ENCODE results near the gene MSANTD2.
A peak's percentile ranks its signal among the peaks of the same experiment; 100 is the strongest.

The MSANTD2 gene

DNA sequence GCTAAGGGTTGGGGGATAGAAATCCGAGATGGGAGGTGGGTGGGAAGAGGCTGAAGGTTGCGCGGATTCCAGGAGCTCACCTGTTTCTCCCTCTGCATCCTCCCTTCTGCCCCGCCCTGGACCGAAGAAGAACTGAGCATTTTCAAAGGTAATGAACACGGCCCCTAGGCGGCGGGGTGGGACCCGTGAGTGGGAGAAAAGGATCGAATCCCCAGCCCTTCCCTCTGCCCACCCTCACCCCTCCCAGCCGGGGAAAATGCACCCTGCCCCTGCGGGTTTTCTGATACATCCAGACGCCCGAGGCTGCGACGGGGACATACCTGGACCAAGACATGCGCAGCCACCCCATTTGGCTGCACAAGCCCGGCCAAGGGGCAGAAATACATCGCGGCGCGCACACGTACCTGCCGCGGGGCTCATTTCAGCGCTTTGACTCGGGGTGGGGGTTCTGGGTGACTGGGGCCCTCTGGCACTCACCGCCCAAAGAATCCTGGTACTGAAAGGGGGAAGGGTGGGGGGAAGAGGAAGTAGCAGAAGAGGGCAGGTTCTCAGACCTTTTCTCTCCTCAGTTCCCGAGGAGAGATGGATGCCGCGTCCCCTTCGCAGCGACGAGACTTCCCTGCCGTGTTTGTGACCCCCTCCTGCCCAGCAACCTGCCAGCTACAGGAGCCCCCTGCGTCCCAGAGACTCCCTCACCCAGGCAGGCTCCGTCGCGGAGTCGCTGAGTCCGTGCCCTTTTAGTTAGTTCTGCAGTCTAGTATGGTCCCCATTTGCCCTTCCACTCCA lies 54.2 kb downstream of the MSANTD2 start:
- DNase-seq (ENCODE audit: low read depth), result no peak
- TF ChIP-seq CTCF (IDR thresholded peaks at IDR 0.05; ENCODE audit: low read length, missing control alignments), result no peak
- peak overlapping the region; percentile 51 for H3K4me3 ChIP-seq (replicated peaks; ENCODE audit: low read depth, low read length)

DNA sequence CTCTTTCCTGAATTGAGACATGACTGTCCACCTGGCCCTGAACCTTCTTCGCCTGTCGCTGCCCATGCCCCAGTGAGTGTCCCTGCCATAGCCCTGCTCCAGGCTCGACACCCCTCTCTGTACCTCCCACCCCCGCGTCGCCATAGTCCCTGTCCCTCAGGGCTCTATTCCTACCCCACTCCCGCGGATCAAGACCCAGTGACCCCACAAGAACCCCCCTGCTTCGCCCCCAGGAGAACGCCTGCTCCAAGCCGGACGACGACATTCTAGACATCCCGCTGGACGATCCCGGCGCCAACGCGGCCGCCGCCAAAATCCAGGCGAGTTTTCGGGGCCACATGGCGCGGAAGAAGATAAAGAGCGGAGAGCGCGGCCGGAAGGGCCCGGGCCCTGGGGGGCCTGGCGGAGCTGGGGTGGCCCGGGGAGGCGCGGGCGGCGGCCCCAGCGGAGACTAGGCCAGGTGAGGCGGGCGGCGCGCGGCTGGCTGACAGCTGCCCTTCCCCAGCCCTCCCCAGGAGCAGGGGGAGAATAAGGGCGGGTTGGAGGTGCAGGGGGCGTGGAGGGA lies 54.9 kb downstream of the MSANTD2 start:
- H3K4me3 ChIP-seq (replicated peaks; ENCODE audit: low read depth, low read length), result no peak overlapping the region
- DNase-seq (ENCODE audit: low read depth), result no peak
- TF ChIP-seq CTCF (IDR thresholded peaks at IDR 0.05; ENCODE audit: low read length, missing control alignments), result no peak

GRCh38 chr11:124743050-124743449 lies 57.2 kb downstream of the MSANTD2 start:
- no peak for TF ChIP-seq CTCF (IDR thresholded peaks at IDR 0.05; ENCODE audit: low read length, missing control alignments)
- H3K4me3 ChIP-seq (replicated peaks; ENCODE audit: low read depth, low read length), result no peak overlapping the region
- DNase-seq (ENCODE audit: low read depth), result no peak

DNA sequence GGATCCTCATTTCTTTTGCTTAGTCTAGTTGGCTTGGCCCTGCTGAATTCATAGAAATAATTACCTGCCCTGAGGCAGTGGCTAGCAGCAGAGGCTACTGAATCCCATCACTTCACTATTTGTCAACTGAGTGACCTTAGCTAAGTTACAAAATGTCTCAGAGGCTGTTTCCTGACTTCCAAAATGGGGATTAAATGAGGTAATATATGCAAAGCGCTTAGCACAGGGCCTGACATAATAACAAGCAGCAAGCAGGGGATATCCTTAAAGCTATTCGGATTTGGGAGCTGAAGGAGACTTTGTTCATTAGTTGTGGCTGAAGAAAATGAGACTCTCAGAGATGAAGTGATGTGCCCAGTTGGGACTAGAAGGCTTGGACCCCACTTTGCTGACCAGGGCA lies 57.7 kb downstream of the MSANTD2 start:
- no peak for DNase-seq (ENCODE audit: low read depth)
- no peak overlapping the region for H3K4me3 ChIP-seq (replicated peaks; ENCODE audit: low read depth, low read length)
- TF ChIP-seq CTCF (IDR thresholded peaks at IDR 0.05; ENCODE audit: low read length, missing control alignments), result no peak

GRCh38 chr11:124740277-124740882 lies 59.8 kb downstream of the MSANTD2 start:
- peak; percentile 49 for TF ChIP-seq CTCF (IDR thresholded peaks at IDR 0.05; ENCODE audit: low read length, missing control alignments)
- peak overlapping the region; percentile 65 for H3K4me3 ChIP-seq (replicated peaks; ENCODE audit: low read depth, low read length)
- peak; percentile 39 for DNase-seq (ENCODE audit: low read depth)

DNA sequence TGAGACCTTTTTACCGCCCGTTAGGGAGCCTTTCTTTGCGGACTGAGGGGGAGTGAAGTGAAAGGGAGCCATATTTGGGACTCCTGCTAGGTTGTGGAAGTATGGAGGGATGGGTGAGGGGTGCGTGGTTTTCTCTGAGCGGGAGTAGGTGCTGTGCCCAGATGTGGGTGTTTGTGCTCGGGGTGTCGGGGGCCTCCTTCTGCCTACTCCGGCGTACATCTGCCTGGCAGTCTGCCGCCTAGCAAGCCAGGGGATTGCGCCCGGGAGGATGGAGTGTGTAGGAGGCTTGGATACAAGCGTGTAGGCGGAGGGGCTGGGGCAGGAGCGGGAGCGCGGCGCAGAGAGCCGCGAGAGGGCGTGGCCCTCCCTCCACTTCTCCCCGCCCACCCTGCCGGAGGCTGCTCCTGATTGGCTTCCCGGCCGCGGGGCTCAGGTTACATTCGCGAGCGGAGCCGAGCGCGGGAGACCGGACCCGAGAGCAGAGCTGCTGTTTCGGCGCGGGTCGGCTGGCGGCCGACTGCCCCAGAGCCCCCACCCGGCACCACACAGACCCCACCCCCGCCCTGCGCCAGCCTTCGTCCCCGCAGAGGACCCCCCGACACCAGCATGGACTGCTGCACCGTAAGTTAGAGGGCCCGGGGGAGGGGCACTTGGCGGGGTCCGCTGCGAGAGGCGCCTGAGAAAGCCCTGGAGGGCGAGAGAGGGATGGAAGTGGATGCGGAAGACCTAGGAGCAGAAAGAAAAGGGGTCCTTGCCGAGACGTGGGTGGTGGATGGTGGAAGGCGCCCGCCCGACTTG lies 60.5 kb downstream of the MSANTD2 start, which contains the start of gene NRGN:
Gene NRGN (plus strand): TSS at position 464 of the 798 bp plus-strand sequence. CDS start 143 bp downstream, at position 607.
- DNase-seq (ENCODE audit: low read depth), result peak; percentile 90
- peak within 1 kb of the TSS; percentile 65 for H3K4me3 ChIP-seq (replicated peaks; ENCODE audit: low read depth, low read length)
- no peak for TF ChIP-seq CTCF (IDR thresholded peaks at IDR 0.05; ENCODE audit: low read length, missing control alignments)

Measured in fibroblast of pulmonary artery (primary cell).